ENCODE results near the gene CEP44. TPM values are rescaled to one million over a fixed set of nuclear protein-coding genes. Genes with fewer than 3 reads are reported as not detected.
"Not testable (repeated sequence)": the region's sequence is repeated elsewhere in the genome, so short reads cannot be mapped to it uniquely, and the experiment has no call there.

The CEP44 gene
- 9.9 TPM for polyA plus RNA-seq

GRCh38 chr4:174283507-174284471 lies at the start of gene CEP44, which contains the start of gene FBXO8:
CEP44 (plus strand) TSS chr4:174283911; CDS start chr4:174299122, 15,211 bp downstream.
FBXO8 (minus strand) TSS chr4:174283667; CDS start chr4:174263092, 20,575 bp downstream.
- Mint-ChIP-seq H3K27me3 (no peaks in the 10 kb centered on the region), H3K9me3 (no peaks in the 10 kb centered on the region), H3K36me3 (peaks cover 8% of the 10 kb centered on the region), H3K27ac (peak within 1 kb of the TSS; percentile 91 to 100 (median 99)), H3K4me3 (peak within 1 kb of the TSS; percentile 88 to 100 (median 98)), H3K4me1 (peaks cover 30 to 52% (median 34%) of the 10 kb centered on the region in 3 donors)

GRCh38 chr4:174236359-174236758 lies 47.4 kb upstream of the CEP44 start:
- Mint-ChIP-seq H3K4me3 (no peak overlapping the region), H3K9me3 (no peaks in the 10 kb centered on the region), H3K27ac (no peak overlapping the region), H3K4me1 (no peaks in the 10 kb centered on the region), H3K27me3 (no peaks in the 10 kb centered on the region), H3K36me3 (peaks cover 7% of the 10 kb centered on the region)

GRCh38 chr4:174241162-174241561 lies 42.5 kb upstream of the CEP44 start:
- H3K4me3 Mint-ChIP-seq = no peak overlapping the region
- no peaks in the 10 kb centered on the region for H3K4me1 Mint-ChIP-seq
- no peak overlapping the region for H3K27ac Mint-ChIP-seq
- H3K27me3 Mint-ChIP-seq = no peaks in the 10 kb centered on the region
- no peaks in the 10 kb centered on the region for H3K36me3 Mint-ChIP-seq
- H3K9me3 Mint-ChIP-seq = no peaks in the 10 kb centered on the region

GRCh38 chr4:174244441-174244840 lies 39.3 kb upstream of the CEP44 start:
- peaks cover 3% of the 10 kb centered on the region for H3K36me3 Mint-ChIP-seq
- H3K9me3 Mint-ChIP-seq = no peaks in the 10 kb centered on the region
- H3K27ac Mint-ChIP-seq = no peak overlapping the region
- H3K27me3 Mint-ChIP-seq = no peaks in the 10 kb centered on the region
- H3K4me1 Mint-ChIP-seq = no peaks in the 10 kb centered on the region
- H3K4me3 Mint-ChIP-seq = no peak overlapping the region

GRCh38 chr4:174245714-174246113 lies 38.0 kb upstream of the CEP44 start:
- peaks cover 6% of the 10 kb centered on the region for H3K36me3 Mint-ChIP-seq
- no peaks in the 10 kb centered on the region for H3K4me1 Mint-ChIP-seq
- no peaks in the 10 kb centered on the region for H3K27me3 Mint-ChIP-seq
- no peak overlapping the region for H3K4me3 Mint-ChIP-seq
- H3K9me3 Mint-ChIP-seq = no peaks in the 10 kb centered on the region
- H3K27ac Mint-ChIP-seq = no peak overlapping the region

GRCh38 chr4:174248407-174248806 lies 35.3 kb upstream of the CEP44 start:
- no peaks in the 10 kb centered on the region for H3K9me3 Mint-ChIP-seq
- H3K36me3 Mint-ChIP-seq = peaks cover 6% of the 10 kb centered on the region
- no peaks in the 10 kb centered on the region for H3K27me3 Mint-ChIP-seq
- no peaks in the 10 kb centered on the region for H3K4me1 Mint-ChIP-seq
- no peak overlapping the region for H3K4me3 Mint-ChIP-seq
- H3K27ac Mint-ChIP-seq = no peak overlapping the region

GRCh38 chr4:174252412-174252811 lies 31.3 kb upstream of the CEP44 start:
- Mint-ChIP-seq H3K36me3 (peaks cover 10% of the 10 kb centered on the region), H3K4me1 (no peaks in the 10 kb centered on the region), H3K27me3 (no peaks in the 10 kb centered on the region), H3K9me3 (no peaks in the 10 kb centered on the region), H3K4me3 (no peak overlapping the region), H3K27ac (no peak overlapping the region)

GRCh38 chr4:174254613-174255012 lies 29.1 kb upstream of the CEP44 start:
- no peak overlapping the region for H3K4me3 Mint-ChIP-seq
- H3K27me3 Mint-ChIP-seq = no peaks in the 10 kb centered on the region
- no peak overlapping the region for H3K27ac Mint-ChIP-seq
- H3K9me3 Mint-ChIP-seq = no peaks in the 10 kb centered on the region
- H3K36me3 Mint-ChIP-seq = peaks cover 7% of the 10 kb centered on the region
- no peaks in the 10 kb centered on the region for H3K4me1 Mint-ChIP-seq

GRCh38 chr4:174255374-174255773 lies 28.3 kb upstream of the CEP44 start:
- Mint-ChIP-seq H3K36me3 (peaks cover 7% of the 10 kb centered on the region), H3K27ac (no peak overlapping the region), H3K9me3 (no peaks in the 10 kb centered on the region), H3K4me1 (peaks cover 0 to 4% (median 0%) of the 10 kb centered on the region in 3 donors), H3K4me3 (no peak overlapping the region), H3K27me3 (no peaks in the 10 kb centered on the region)

GRCh38 chr4:174255786-174256185 lies 27.9 kb upstream of the CEP44 start:
- peaks cover 5% of the 10 kb centered on the region for H3K36me3 Mint-ChIP-seq
- no peak overlapping the region for H3K27ac Mint-ChIP-seq
- no peak overlapping the region for H3K4me3 Mint-ChIP-seq
- H3K4me1 Mint-ChIP-seq = peaks cover 0 to 5% (median 0%) of the 10 kb centered on the region in 3 donors
- no peaks in the 10 kb centered on the region for H3K27me3 Mint-ChIP-seq
- H3K9me3 Mint-ChIP-seq = no peaks in the 10 kb centered on the region

GRCh38 chr4:174256277-174256713 lies 27.4 kb upstream of the CEP44 start:
- Mint-ChIP-seq H3K27ac (no peak overlapping the region), H3K4me1 (peaks cover 0 to 5% (median 0%) of the 10 kb centered on the region in 3 donors), H3K4me3 (no peak overlapping the region), H3K9me3 (no peaks in the 10 kb centered on the region), H3K36me3 (peaks cover 5% of the 10 kb centered on the region), H3K27me3 (no peaks in the 10 kb centered on the region)

- Mint-ChIP-seq H3K36me3 (peaks cover 1% of the 10 kb centered on the region), H3K4me3 (no peak overlapping the region), H3K27me3 (no peaks in the 10 kb centered on the region), H3K4me1 (peaks cover 1 to 9% (median 5%) of the 10 kb centered on the region in 3 donors), H3K9me3 (no peaks in the 10 kb centered on the region), H3K27ac (no peak overlapping the region)
Observed at GRCh38 chr4:174259580-174259979, 24.1 kb upstream of the CEP44 start.

- Mint-ChIP-seq H3K9me3 (no peaks in the 10 kb centered on the region), H3K36me3 (peaks cover 2% of the 10 kb centered on the region), H3K4me3 (no peak overlapping the region), H3K27ac (no peak overlapping the region), H3K4me1 (peaks cover 4 to 9% (median 7%) of the 10 kb centered on the region in 3 donors), H3K27me3 (no peaks in the 10 kb centered on the region)
Observed at GRCh38 chr4:174260099-174260498, 23.6 kb upstream of the CEP44 start.

GRCh38 chr4:174261432-174261831 lies 22.3 kb upstream of the CEP44 start:
- not testable (repeated sequence) for H3K4me3 Mint-ChIP-seq, H3K27me3 Mint-ChIP-seq, H3K27ac Mint-ChIP-seq, H3K36me3 Mint-ChIP-seq, H3K9me3 Mint-ChIP-seq, H3K4me1 Mint-ChIP-seq

GRCh38 chr4:174262624-174263444 lies 20.9 kb upstream of the CEP44 start:
- H3K9me3 Mint-ChIP-seq = no peaks in the 10 kb centered on the region

More at GRCh38 chr4:174262624-174263444, 20.9 kb upstream of the CEP44 start:
- Mint-ChIP-seq H3K4me1 (peaks cover 4 to 10% (median 9%) of the 10 kb centered on the region in 3 donors), H3K4me3 (peak overlapping the region in 1 of 4 donors; percentile 12), H3K27me3 (no peaks in the 10 kb centered on the region), H3K27ac (no peak overlapping the region), H3K36me3 (peaks cover 2% of the 10 kb centered on the region)
